Natural killer cell (primary cell): ENCODE data around the gene VN1R5. TPM values are rescaled to one million over a fixed set of nuclear protein-coding genes. Genes with fewer than 3 reads are reported as not detected.

Source experiments
- ATAC-seq, 3 donors: fragments of 150-1000 bp in 2 of 3; fragments of 200-7000 bp in 1 of 3; cut with Tn5 transposase; 1 replicate in 1 of 3; 2 replicates in 2 of 3; pipeline ENCODE4 v1.10.0; 2021; ENCODE audit warnings: mild to moderate bottlenecking in 2 of 3, moderate library complexity in 2 of 3
- DNase-seq, 2 donors: peaks; one replicate each; pipeline versions ENCODE4 v3.0.0 to v3.0.0-alpha.2; 2013 to 2021; ENCODE audit warnings: mixed read lengths in 1 of 2
- H3K27ac ChIP-seq: one replicate; pipeline ENCODE4 v1.5.1; 2013; ENCODE audit warnings: mild to moderate bottlenecking, low read length
- H3K27me3 ChIP-seq: one replicate; pipeline ENCODE4 v1.6.1; 2013; ENCODE audit warnings: low read length; ENCODE audit not compliant: control insufficient read depth, insufficient read depth
- H3K36me3 ChIP-seq: one replicate; pipeline ENCODE4 v1.6.1; 2013; ENCODE audit warnings: low read length; ENCODE audit not compliant: control insufficient read depth, insufficient read depth
- H3K4me1 ChIP-seq: one replicate; pipeline ENCODE4 v1.6.1; 2013; ENCODE audit warnings: low read length; ENCODE audit not compliant: control insufficient read depth, insufficient read depth
- H3K4me3 ChIP-seq: one replicate; pipeline ENCODE4 v1.5.1; 2013; ENCODE audit warnings: low read length
- H3K9me3 ChIP-seq: one replicate; pipeline ENCODE4 v1.6.1; 2013; ENCODE audit warnings: low read length; ENCODE audit not compliant: control insufficient read depth, insufficient read depth
- H3K27ac Mint-ChIP-seq, 2 donors: one replicate each; pipeline ENCODE4 v1.8.0; 2022; ENCODE audit warnings: mild to moderate bottlenecking in 2 of 2, mixed read lengths in 2 of 2, moderate library complexity in 1 of 2
- H3K27me3 Mint-ChIP-seq, 2 donors: one replicate each; pipeline ENCODE4 v1.8.0; 2022; ENCODE audit warnings: low read depth in 2 of 2, mixed read lengths in 2 of 2
- H3K36me3 Mint-ChIP-seq: one replicate; pipeline ENCODE4 v1.8.0; 2022; ENCODE audit warnings: mixed read lengths
- H3K4me1 Mint-ChIP-seq, 2 donors: one replicate each; pipeline ENCODE4 v1.8.0; 2022; ENCODE audit warnings: mixed read lengths in 2 of 2
- H3K4me3 Mint-ChIP-seq: one replicate; pipeline ENCODE4 v1.8.0; 2022; ENCODE audit warnings: mild to moderate bottlenecking, moderate library complexity, mixed read lengths
- H3K9me3 Mint-ChIP-seq, 2 donors: one replicate each; pipeline ENCODE4 v1.8.0; 2022; ENCODE audit warnings: mixed read lengths in 2 of 2
- WGBS: methylation state at CpG from one replicate; pipeline ENCODE4 v1.1.7; 2013; ENCODE audit warnings: missing lambda C conversion rate; ENCODE audit not compliant: insufficient coverage; 5-methylcytosine and 5-hydroxymethylcytosine counted together
- intact Hi-C: fragments of 100-400 bp; cut with micrococcal nuclease; formaldehyde crosslinking; loops from one replicate; pipeline ENCODE4 v1.14.2; 2022
- total RNA-seq, 4 donors: library from RNA; stranded (reverse); fragments of 120-200 nt in 1 of 4; gene quantifications; one replicate each; pipeline versions ENCODE4 v1.2.3 to v1.2.4, GENCODE V29; 2013 to 2022
- TF ChIP-seq, protein P1 (sequence below): fragments of 200-600 bp; IDR thresholded peaks from one replicate; pipeline ENCODE4 v1.8.0; 2022; ENCODE audit warnings: antibody characterized with exemption

VN1R5 gene
- total RNA-seq, 3 donors from 2014 or later (not counting 1 experiment from before 2014, with no cell fraction given), result not detected

DNA sequence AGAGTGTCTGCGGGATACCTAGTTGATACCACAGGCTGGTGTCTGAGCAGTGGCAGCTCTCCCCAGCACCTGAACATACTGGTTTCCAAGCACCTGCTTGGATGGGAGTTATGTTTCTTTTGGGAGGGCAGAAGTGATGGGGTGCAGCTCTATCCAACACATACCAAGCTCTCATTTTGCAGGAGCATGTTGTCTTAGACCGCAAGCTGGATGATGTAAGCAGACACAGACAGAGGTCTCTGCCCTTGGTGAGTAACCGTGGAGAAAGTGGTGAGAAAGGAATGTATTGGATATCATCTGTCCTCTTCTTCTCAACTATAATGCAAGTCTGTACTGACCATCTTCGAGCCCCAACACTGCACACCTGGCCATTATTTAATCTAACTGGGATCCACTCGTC, 38.4 kb downstream of the VN1R5 start:
- Histone ChIP-seq H3K4me1 (peaks cover 3% of the 10 kb centered on the region), H3K36me3 (no peaks in the 10 kb centered on the region), H3K27ac (no peak overlapping the region), H3K27me3 (no peaks in the 10 kb centered on the region), H3K9me3 (no peaks in the 10 kb centered on the region), H3K4me3 (no peak overlapping the region)
- H3K4me3 Mint-ChIP-seq, result no peak overlapping the region
- H3K27me3 Mint-ChIP-seq, result no peaks in the 10 kb centered on the region
- intact Hi-C loops, result no loop called here
- H3K36me3 Mint-ChIP-seq, result no peaks in the 10 kb centered on the region
- H3K27ac Mint-ChIP-seq, result no peak overlapping the region
- peaks cover 7 to 15% of the 10 kb centered on the region in 2 donors for H3K4me1 Mint-ChIP-seq
- TF ChIP-seq, protein P1, sequence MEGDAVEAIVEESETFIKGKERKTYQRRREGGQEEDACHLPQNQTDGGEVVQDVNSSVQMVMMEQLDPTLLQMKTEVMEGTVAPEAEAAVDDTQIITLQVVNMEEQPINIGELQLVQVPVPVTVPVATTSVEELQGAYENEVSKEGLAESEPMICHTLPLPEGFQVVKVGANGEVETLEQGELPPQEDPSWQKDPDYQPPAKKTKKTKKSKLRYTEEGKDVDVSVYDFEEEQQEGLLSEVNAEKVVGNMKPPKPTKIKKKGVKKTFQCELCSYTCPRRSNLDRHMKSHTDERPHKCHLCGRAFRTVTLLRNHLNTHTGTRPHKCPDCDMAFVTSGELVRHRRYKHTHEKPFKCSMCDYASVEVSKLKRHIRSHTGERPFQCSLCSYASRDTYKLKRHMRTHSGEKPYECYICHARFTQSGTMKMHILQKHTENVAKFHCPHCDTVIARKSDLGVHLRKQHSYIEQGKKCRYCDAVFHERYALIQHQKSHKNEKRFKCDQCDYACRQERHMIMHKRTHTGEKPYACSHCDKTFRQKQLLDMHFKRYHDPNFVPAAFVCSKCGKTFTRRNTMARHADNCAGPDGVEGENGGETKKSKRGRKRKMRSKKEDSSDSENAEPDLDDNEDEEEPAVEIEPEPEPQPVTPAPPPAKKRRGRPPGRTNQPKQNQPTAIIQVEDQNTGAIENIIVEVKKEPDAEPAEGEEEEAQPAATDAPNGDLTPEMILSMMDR, result no peak
- no peak for ATAC-seq
- no peak for DNase-seq
- no peaks in the 10 kb centered on the region for H3K9me3 Mint-ChIP-seq
- 90% methylated on average over 2 of the region's 5 CpGs for WGBS

DNA sequence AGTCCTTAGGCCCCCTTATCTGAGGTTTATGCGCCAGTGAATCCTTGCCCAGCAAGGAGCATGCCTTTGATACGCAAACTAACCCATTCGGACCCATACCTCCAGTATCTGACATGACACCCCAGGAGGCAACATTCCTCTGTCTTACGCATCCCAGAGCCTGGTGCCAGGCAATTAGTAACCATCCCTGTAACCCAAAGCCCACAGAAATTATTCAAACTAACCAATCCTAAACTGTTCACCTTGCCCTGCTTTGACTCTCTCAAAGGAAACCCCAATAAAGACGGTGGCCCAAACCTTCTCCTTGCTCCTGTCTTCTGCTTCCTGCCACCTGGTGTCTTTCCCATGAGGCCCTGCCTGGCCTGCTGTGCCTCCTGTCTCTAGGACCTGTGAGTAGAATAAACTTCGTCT, 39.4 kb downstream of the VN1R5 start:
- H3K27ac ChIP-seq, result no peak overlapping the region
- H3K4me1 Mint-ChIP-seq, result peaks cover 7 to 15% of the 10 kb centered on the region in 2 donors
- no peaks in the 10 kb centered on the region for H3K9me3 ChIP-seq
- H3K4me1 ChIP-seq, result peaks cover 3% of the 10 kb centered on the region
- 79% methylated on average over 6 of the region's 6 CpGs for WGBS
- no peak overlapping the region for H3K27ac Mint-ChIP-seq
- H3K27me3 ChIP-seq, result no peaks in the 10 kb centered on the region
- H3K4me3 Mint-ChIP-seq, result no peak overlapping the region
- no peak overlapping the region for H3K4me3 ChIP-seq
- ATAC-seq, result no peak
- intact Hi-C loops, result no loop called here
- H3K36me3 Mint-ChIP-seq, result no peaks in the 10 kb centered on the region
- H3K27me3 Mint-ChIP-seq, result no peaks in the 10 kb centered on the region
- TF ChIP-seq, protein P1, result no peak
- DNase-seq, result no peak
- no peaks in the 10 kb centered on the region for H3K9me3 Mint-ChIP-seq
- peaks cover 3% of the 10 kb centered on the region for H3K36me3 ChIP-seq

DNA sequence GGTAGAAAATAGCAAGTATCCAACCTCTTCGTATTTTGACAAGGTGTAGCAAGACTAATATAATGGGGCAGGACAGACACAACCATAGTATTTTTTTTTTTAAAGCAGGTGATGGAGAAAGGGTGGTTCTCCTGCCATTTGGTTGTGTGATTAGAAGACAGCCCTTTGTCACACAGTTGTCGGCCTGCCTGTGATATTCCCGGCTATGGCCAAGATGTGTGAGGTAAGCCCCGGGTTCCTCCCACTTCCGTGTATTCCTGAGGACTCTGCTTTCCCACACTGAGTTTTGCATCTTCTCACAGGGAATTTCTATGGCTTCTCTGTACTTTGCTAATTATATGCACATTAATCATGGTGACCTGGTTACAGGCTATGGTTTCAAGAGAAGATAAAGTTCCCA, 39.9 kb downstream of the VN1R5 start:
- no peak overlapping the region for H3K27ac ChIP-seq

More for the DNA sequence above, 39.9 kb downstream of the VN1R5 start:
- Histone ChIP-seq H3K9me3 (no peaks in the 10 kb centered on the region), H3K4me3 (no peak overlapping the region), H3K36me3 (peaks cover 4% of the 10 kb centered on the region), H3K27me3 (no peaks in the 10 kb centered on the region), H3K4me1 (peaks cover 3% of the 10 kb centered on the region)
- no peaks in the 10 kb centered on the region for H3K9me3 Mint-ChIP-seq
- TF ChIP-seq, protein P1, result no peak
- DNase-seq (no peak), ATAC-seq (no peak)
- H3K27ac Mint-ChIP-seq, result no peak overlapping the region
- intact Hi-C loops, result no loop called here
- 92% methylated on average over 5 of the region's 5 CpGs for WGBS
- no peak overlapping the region for H3K4me3 Mint-ChIP-seq
- no peaks in the 10 kb centered on the region for H3K36me3 Mint-ChIP-seq
- H3K27me3 Mint-ChIP-seq, result no peaks in the 10 kb centered on the region
- peaks cover 7 to 15% of the 10 kb centered on the region in 2 donors for H3K4me1 Mint-ChIP-seq
